Ammon's horn (tissue), 1 donor: ENCODE results near the gene CEMP1.

ENCODE experiments used
- DNase-seq: peaks from one replicate; pipeline ENCODE4 v3.0.0-alpha.2; 2016; ENCODE audit warnings: low spot score

CEMP1 gene

GRCh38 chr16:2520097-2520783, 11.0 kb downstream of the CEMP1 start, which contains the start of gene AMDHD2:
Gene AMDHD2, plus strand, starts transcription at chr16:2520371. Its CDS starts 88 bp downstream, at chr16:2520459.
- peak; percentile 91 for DNase-seq

- DNase-seq = no peak
Observed at GRCh38 chr16:2519711-2520080, 11.5 kb downstream of the CEMP1 start.

DNA sequence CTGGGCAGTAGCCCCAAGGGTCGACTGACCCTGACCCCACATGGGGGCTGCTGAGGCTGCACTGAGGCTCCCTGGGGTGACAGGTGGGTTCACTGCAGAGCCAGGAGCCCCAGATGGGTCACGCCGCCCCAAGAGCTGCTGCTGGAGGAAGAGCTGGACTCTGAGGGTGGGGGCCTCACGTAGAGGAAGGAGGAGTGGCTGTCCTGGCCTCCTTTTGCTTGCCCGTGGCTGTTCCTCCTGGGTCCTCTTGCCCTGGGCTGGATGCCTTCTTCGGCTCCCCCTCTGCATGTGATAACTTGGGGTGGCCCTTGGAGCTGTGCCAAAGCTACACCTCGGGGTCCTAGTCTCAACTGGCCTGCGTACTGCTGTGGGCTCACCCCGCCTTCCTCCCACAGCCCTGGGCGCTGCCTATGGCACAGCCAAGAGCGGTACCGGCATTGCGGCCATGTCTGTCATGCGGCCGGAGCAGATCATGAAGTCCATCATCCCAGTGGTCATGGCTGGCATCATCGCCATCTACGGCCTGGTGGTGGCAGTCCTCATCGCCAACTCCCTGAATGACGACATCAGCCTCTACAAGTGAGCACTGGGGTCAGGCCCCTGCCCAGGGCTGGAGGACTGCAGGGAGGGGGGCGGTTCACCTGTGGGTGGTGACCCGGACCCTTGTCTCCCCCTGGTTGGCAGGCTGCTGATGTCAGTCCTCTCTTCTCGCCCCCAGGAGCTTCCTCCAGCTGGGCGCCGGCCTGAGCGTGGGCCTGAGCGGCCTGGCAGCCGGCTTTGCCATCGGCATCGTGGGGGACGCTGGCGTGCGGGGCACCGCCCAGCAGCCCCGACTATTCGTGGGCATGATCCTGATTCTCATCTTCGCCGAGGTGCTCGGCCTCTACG, 12.1 kb downstream of the CEMP1 start:
- DNase-seq = no peak

GRCh38 chr16:2517954-2518605, 13.1 kb downstream of the CEMP1 start:
- DNase-seq = no peak

GRCh38 chr16:2516391-2517240, 14.6 kb downstream of the CEMP1 start:
- DNase-seq = peak; percentile 73

DNA sequence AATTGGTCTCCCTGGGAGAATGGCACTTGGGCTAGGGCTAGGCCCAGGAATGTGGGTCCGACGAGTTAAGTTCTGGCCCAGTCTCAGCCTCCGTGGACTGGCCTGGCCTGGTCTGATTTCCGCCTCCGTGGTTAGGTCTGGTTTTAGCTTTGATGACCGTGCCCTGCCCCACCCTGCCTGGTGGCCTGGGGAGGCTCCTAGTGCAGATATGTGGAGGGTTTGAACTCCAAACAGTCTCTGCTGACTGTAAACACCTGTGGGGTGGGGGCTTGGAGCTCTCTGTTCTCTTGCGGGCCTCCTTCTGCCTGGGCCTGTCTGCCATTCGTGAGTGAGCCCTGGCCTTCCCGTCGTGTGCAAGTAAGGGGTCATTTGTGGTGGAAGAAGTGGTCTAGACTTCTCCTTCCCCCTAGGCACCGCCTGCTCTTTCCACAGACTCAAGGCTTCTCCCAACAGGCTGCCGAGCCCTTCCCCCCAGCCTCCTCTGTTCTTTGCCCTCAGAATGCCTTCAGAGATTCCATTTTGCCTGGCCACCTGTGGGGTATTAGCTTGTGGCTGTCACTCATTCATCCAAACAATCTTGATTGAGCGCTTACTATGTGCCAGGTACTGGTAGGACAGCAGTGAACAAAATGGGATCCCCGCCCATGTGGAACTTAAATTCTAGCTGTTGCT, 15.9 kb downstream of the CEMP1 start:
- DNase-seq = no peak

DNA sequence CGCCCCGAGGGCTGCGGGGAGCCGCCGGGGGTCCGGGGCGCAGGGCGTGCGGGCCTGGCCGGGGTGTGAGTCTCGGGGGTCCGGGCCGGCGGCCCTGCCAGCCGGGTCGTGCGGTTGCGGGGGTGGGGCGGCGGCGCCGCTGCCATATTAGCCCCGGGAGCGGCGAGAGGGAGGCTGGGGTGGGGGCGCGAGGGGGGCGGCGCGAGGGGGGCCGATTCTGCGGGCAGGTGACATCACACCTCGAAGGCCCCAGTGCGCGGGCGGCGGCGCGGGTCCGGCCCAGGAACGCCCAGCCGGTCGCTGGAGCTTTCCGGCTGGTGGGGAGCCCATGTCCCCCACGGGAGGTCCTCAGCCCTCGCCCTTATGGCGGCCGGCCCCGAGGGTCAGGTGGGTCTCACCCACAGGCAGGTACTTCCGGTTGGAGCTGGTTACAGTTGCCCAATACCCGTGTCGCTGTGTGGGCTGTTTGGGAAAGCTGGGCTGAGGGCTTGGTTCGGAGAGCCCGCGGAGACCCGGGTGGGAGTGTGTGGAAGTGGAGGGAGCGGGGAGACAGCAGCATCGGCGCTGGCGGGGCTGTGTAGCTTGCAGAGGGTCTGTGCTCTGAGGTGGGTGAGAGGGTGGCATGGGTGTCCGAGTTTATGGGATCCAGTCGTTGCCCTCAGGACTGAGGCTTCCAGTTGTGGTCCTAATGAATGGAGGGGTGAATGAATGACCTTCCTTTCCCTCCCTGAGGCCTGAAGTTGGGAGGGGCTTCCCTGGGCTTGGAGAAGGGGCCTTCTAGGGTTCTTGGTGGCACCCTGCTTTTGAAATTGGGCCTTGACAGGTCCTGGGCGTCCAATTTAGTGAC, 16.7 kb downstream of the CEMP1 start:
- no peak for DNase-seq

- peak; percentile 95 for DNase-seq
Observed at GRCh38 chr16:2513405-2514332, 17.5 kb downstream of the CEMP1 start, which contains the start of gene ATP6V0C. Gene ATP6V0C, plus strand, starts transcription at chr16:2513952. Its CDS starts 152 bp downstream, at chr16:2514104.

DNA sequence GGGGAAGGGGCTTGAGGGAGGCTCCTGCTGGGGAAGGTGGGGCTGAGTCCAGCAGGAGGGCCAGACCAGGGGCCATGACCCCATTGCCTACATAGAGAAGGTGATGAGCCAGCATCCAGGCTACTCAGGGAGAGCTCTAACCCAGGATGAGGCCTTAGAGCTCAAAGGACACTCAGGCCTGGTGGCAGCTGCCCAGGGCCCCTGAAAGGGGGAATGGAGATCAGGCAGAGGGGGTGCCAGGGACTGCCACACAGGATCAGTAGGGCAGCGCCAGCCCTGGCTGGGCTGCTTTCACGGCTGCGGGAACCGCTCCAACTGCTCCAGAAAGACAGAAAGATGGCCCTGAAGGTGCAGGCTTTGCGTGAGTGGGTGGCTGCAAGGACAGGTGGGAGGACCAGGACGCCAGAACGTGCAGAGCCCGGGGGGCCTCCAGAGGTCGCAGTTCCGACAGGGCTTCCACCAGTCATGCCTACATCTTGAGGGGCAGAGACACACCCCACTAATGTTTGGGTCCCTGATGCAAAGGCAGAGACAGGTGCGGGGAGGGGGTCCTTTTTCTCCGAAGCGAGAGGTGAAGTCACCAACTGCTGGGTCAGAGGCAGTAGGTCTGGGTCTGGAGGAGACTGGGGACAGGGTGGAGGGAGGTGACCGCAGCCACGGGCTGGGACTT, 18.3 kb downstream of the CEMP1 start:
- no peak for DNase-seq

DNA sequence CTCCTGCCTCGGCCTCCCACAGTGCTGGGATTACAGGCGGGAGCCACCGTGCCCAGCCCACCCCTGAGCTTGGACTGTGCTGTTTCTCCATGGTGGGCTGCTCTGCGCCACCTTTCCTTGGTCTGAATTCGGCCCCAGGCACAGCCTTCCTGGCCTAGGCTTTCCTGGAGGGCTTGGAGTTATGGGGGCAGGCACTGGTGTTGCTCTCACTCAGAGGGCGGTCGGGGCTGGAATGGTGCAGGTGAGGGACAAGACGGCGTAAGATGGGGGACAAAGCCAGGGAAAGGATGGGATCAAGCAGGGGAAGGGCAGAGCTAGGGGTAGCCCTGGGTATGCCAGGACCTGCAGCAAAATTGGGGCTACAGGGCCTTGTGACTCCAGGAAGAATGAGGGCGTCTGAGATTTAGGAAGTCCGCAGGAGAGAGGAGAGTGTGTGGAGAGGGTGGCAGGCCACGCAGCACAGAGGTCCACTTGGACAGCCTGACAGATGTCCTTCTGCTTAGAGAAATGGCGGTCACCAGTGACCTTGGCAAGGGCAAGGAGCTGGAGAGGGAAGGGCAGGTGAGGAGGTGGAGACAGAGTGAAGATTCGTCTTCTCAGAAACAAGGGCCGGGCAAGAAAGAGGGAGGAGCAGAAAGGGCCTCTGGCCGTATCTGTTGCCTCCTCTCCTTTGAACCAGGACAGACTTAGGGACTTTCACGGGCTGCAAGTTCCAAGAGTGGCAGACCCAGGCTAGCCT, 19.0 kb downstream of the CEMP1 start:
- DNase-seq = no peak

DNA sequence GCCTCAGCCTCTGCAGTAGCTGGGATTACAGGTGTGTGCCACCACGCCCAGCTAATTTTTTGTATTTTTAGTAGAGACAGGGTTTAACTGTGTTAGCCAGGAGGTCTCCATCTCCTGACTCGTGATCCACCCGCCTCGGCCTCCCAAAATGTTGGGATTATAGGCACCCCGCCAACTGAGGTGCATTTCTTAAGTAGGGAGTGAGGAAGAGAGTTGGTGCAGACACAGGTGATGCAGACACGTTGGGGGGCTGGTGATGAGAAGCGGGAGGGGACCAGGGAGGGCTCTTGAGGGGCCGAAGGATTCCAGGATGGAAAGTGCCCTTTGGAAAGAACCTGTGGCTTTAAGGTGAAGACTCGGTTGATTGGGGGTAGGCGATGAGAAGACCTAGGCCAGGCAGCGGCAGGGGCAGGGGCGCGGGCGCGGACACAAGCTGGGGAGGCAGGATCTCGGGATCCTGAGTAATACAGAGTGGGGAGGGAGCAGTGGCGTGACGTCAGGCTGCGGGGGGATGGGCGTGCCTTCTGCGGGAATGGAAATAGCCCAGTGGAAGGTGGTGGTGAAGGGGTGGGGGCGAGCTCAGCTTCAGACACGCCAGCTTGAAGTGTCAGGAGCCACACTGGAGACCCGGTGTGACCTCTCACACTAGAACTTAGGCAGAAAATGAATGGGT, 19.9 kb downstream of the CEMP1 start:
- DNase-seq = peak; percentile 67

DNA sequence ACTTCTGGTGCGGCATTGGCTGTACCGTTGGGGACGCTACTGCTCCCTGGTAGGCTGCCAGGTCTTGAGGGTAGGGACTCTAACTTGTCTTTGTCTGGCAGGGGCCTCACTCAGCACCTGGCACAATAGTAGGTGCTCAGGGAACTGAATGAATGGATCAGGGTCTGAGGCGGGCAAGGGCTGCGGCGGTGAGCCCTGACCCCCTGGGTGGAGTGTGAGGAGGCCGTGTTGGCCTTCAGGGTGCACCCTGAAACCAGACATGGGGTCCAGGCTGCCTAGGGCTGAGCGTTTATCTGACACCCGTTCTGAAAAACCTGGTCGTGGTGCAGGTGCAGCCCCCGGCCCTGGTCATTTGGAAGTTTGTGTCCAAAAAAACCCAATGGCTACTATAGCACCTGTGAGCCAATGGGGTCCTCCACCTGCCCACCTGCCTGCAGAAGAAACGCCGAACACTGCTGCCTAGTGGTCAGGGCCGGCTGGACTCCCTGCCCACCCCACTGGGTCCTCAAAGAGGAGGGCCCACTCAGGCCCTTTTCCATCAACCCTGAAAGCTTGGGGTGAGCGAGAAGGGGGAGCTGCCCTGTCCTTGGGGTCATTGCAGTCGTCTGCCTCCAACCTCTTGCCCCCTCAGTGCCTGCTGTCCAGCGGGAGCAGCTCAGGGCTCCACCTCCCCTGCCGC, 22.3 kb downstream of the CEMP1 start:
- DNase-seq = no peak

- no peak for DNase-seq
Observed at GRCh38 chr16:2507665-2508064, 23.5 kb downstream of the CEMP1 start.

- no peak for DNase-seq
Observed at GRCh38 chr16:2507052-2507659, 24.1 kb downstream of the CEMP1 start.

- no peak for DNase-seq
Observed at GRCh38 chr16:2505695-2506094, 25.5 kb downstream of the CEMP1 start.
